Osteoblast (primary cell): ENCODE data around the gene PHETA2. TPM values are rescaled to one million over a fixed set of nuclear protein-coding genes. Genes with fewer than 3 reads are reported as not detected.

Source experiments
- DNase-seq: peaks from one replicate; pipeline ENCODE4 v3.0.0; 2011; ENCODE audit warnings: low spot score, mixed read lengths; ENCODE audit not compliant: insufficient read length; ENCODE audit errors: missing footprints
- H2AFZ ChIP-seq: 2 replicates; pipeline ENCODE4 v1.6.0; 2011; ENCODE audit warnings: mild to moderate bottlenecking, low read length
- H3K27ac ChIP-seq: 2 replicates; pipeline ENCODE4 v1.5.1; 2011; ENCODE audit warnings: mild to moderate bottlenecking, low read depth, low read length, moderate library complexity
- H3K27me3 ChIP-seq: 2 replicates; pipeline ENCODE4 v1.6.0; 2012; ENCODE audit warnings: mild to moderate bottlenecking, control low read depth, inconsistent platforms, low read length, moderate library complexity; ENCODE audit not compliant: insufficient read depth
- H3K36me3 ChIP-seq: 2 replicates; pipeline ENCODE4 v1.5.1; 2011; ENCODE audit warnings: mild to moderate bottlenecking, low read length, control low read depth, moderate library complexity; ENCODE audit not compliant: insufficient read depth
- H3K4me1 ChIP-seq: 2 replicates; pipeline ENCODE4 v1.5.1; 2011; ENCODE audit warnings: mild to moderate bottlenecking, low read length, control low read depth, moderate library complexity; ENCODE audit not compliant: insufficient read depth
- H3K4me2 ChIP-seq: 2 replicates; pipeline ENCODE4 v1.6.0; 2011; ENCODE audit warnings: mild to moderate bottlenecking, low read length; ENCODE audit not compliant: insufficient read depth
- H3K4me3 ChIP-seq: fragments of 200-600 bp; sonication (generic); 3 replicates; pipeline ENCODE4 v1.5.1; 2012; ENCODE audit warnings: mild to moderate bottlenecking, low read length, inconsistent platforms; ENCODE audit not compliant: insufficient read depth
- H3K79me2 ChIP-seq: 2 replicates; pipeline ENCODE4 v1.6.0; 2012; ENCODE audit warnings: mild to moderate bottlenecking, low read length, control low read depth, inconsistent platforms; ENCODE audit not compliant: insufficient read depth
- H3K9me3 ChIP-seq: 2 replicates; pipeline ENCODE4 v1.5.1; 2011; ENCODE audit warnings: low read depth, low read length, control low read depth
- H4K20me1 ChIP-seq: 2 replicates; pipeline ENCODE4 v1.6.0; 2012; ENCODE audit warnings: mild to moderate bottlenecking, low read length, control low read depth; ENCODE audit not compliant: insufficient read depth
- CTCF ChIP-seq: IDR thresholded peaks from 2 replicates; pipeline ENCODE4 v1.5.1; 2011; ENCODE audit warnings: mild to moderate bottlenecking, low read depth, low read length, moderate library complexity; ENCODE audit errors: extremely low read depth
- total RNA-seq: library from RNA; depleted of rRNA; stranded (reverse); fragments of >200 nt; gene quantifications from 2 replicates; pipeline ENCODE4 v1.2.3, GENCODE V29; 2012

Gene PHETA2
- total RNA-seq, 1 donor = 23.9 TPM

- Histone ChIP-seq H3K4me3 (no peak overlapping the region), H3K79me2 (peaks cover 2% of the 10 kb centered on the region), H3K27ac (no peak overlapping the region), H3K27me3 (no peaks in the 10 kb centered on the region), H3K36me3 (peaks cover 9% of the 10 kb centered on the region), H2AFZ (no peak overlapping the region), H3K4me1 (peaks cover 12% of the 10 kb centered on the region), H3K9me3 (no peaks in the 10 kb centered on the region), H4K20me1 (no peaks in the 10 kb centered on the region), H3K4me2 (no peak overlapping the region)
- DNase-seq = no peak
- no peak for TF ChIP-seq CTCF
Measured at GRCh38 chr22:42066126-42066761, 7.8 kb upstream of the PHETA2 start.

GRCh38 chr22:42066937-42067336 is 7.1 kb upstream of the PHETA2 start:
- DNase-seq = no peak
- Histone ChIP-seq H3K79me2 (peaks cover 2% of the 10 kb centered on the region), H3K36me3 (peaks cover 7% of the 10 kb centered on the region), H2AFZ (no peak overlapping the region), H4K20me1 (no peaks in the 10 kb centered on the region), H3K27me3 (no peaks in the 10 kb centered on the region), H3K27ac (no peak overlapping the region), H3K4me1 (peaks cover 15% of the 10 kb centered on the region), H3K4me2 (no peak overlapping the region), H3K4me3 (no peak overlapping the region), H3K9me3 (no peaks in the 10 kb centered on the region)
- no peak for TF ChIP-seq CTCF

GRCh38 chr22:42067671-42068251 is 6.3 kb upstream of the PHETA2 start:
- no peak for TF ChIP-seq CTCF
- no peaks in the 10 kb centered on the region for H3K27me3 ChIP-seq
- peaks cover 15% of the 10 kb centered on the region for H3K4me1 ChIP-seq
- H3K9me3 ChIP-seq = no peaks in the 10 kb centered on the region
- no peak overlapping the region for H3K4me3 ChIP-seq
- peaks cover 2% of the 10 kb centered on the region for H3K79me2 ChIP-seq
- H4K20me1 ChIP-seq = no peaks in the 10 kb centered on the region
- peaks cover 5% of the 10 kb centered on the region for H3K36me3 ChIP-seq
- no peak overlapping the region for H3K27ac ChIP-seq
- H3K4me2 ChIP-seq = no peak overlapping the region
- H2AFZ ChIP-seq = no peak overlapping the region
- no peak for DNase-seq

- H3K27ac ChIP-seq = no peak overlapping the region
- H3K4me1 ChIP-seq = peaks cover 15% of the 10 kb centered on the region
- H3K36me3 ChIP-seq = peaks cover 5% of the 10 kb centered on the region
- no peaks in the 10 kb centered on the region for H3K9me3 ChIP-seq
- no peaks in the 10 kb centered on the region for H3K27me3 ChIP-seq
- no peak for TF ChIP-seq CTCF
- peak; percentile 26 for DNase-seq
- H3K4me2 ChIP-seq = no peak overlapping the region
- H2AFZ ChIP-seq = no peak overlapping the region
- no peak overlapping the region for H3K4me3 ChIP-seq
- no peaks in the 10 kb centered on the region for H4K20me1 ChIP-seq
- peaks cover 2% of the 10 kb centered on the region for H3K79me2 ChIP-seq
Measured at GRCh38 chr22:42068291-42068690, 5.8 kb upstream of the PHETA2 start.
